Retinal pigment epithelial cell (primary cell): ENCODE data around the gene FRMPD2.

Experiments
- DNase-seq: peaks from one replicate; pipeline ENCODE4 v3.0.0-alpha.2; 2010; ENCODE audit warnings: low read depth
- H3K4me3 ChIP-seq: 2 replicates; pipeline ENCODE4 v1.5.1; 2011; ENCODE audit warnings: mild to moderate bottlenecking, low read length, control low read depth, moderate library complexity
- CTCF ChIP-seq: conservative IDR thresholded peaks from 2 replicates; pipeline ENCODE4 v1.5.1; 2011; ENCODE audit warnings: low read depth, low read length, control low read depth, inconsistent platforms

Gene FRMPD2

GRCh38 chr10:48257407-48257961, 17.0 kb downstream of the FRMPD2 start:
- no peak for DNase-seq
- H3K4me3 ChIP-seq, result no peak overlapping the region
- no peak for TF ChIP-seq CTCF

GRCh38 chr10:48255722-48256121, 18.8 kb downstream of the FRMPD2 start:
- no peak overlapping the region for H3K4me3 ChIP-seq
- no peak for TF ChIP-seq CTCF
- no peak for DNase-seq

GRCh38 chr10:48254750-48255512, 19.6 kb downstream of the FRMPD2 start:
- DNase-seq, result no peak
- no peak overlapping the region for H3K4me3 ChIP-seq
- TF ChIP-seq CTCF, result no peak

- TF ChIP-seq CTCF, result no peak
- DNase-seq, result no peak
Observed at GRCh38 chr10:48253970-48254657, 20.4 kb downstream of the FRMPD2 start.

GRCh38 chr10:48252354-48252650, 22.2 kb downstream of the FRMPD2 start:
- H3K4me3 ChIP-seq, result no peak overlapping the region
- DNase-seq, result no peak
- no peak for TF ChIP-seq CTCF

More at GRCh38 chr10:48253970-48254657, 20.4 kb downstream of the FRMPD2 start:
- H3K4me3 ChIP-seq, result no peak overlapping the region

- DNase-seq, result no peak
- TF ChIP-seq CTCF, result no peak
- H3K4me3 ChIP-seq, result no peak overlapping the region
Observed at GRCh38 chr10:48251525-48252353, 22.8 kb downstream of the FRMPD2 start.
